Stimulated activated CD4-positive, alpha-beta T cell treated with anti-CD3 and anti-CD28 coated beads, Interleukin-15, amount 100 ng/mL, for 1 hour (primary cell): ENCODE measurements around the gene P2RY1.
A peak's percentile ranks its signal among the peaks of the same experiment; 100 is the strongest.

Experiments used
- DNase-seq, 2 donors: peaks; one replicate each; pipeline ENCODE4 v3.0.0-alpha.2; 2020; ENCODE audit warnings: low read depth in 1 of 2, low spot score in 1 of 2

The P2RY1 gene, protein sequence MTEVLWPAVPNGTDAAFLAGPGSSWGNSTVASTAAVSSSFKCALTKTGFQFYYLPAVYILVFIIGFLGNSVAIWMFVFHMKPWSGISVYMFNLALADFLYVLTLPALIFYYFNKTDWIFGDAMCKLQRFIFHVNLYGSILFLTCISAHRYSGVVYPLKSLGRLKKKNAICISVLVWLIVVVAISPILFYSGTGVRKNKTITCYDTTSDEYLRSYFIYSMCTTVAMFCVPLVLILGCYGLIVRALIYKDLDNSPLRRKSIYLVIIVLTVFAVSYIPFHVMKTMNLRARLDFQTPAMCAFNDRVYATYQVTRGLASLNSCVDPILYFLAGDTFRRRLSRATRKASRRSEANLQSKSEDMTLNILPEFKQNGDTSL

GRCh38 chr3:152834776-152835600 lies at the start of gene P2RY1:
TSS of gene P2RY1 (plus strand) at chr3:152835131. CDS start at chr3:152835783, 652 bp downstream.
- peak in 1 of 2 donors; percentile 3 for DNase-seq

DNA sequence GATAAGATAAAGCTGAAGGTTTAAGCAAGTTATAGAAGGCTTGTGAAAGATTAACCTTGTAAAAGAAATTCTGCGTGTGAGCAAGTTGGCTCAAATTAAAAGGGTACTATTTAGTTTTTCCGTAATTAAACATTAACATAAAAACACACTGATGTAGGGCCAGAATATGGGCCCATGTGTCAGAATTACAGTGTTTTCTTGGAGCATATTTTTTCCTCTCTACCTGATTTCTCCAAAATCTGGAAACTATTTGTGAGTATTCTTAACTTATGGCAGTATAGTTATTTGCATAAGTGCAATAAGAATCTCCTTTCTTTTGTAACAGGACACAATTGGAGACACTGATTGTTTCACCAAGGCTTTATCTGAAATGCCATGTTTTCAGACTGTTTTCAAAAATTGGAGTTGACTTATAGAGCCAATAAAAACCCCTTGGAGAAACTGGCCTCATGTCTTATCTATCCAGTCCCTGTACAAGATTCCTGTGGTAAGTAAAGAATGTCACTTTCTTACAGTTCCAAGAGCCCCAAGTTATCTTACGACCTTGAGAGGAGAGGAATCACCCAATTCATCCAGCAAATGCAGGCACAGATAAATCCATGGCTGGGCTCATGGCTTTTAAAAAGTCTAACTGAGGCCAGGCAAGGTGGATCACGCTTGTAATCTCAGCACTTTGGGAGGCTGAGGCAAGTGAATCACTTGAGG lies 47.8 kb upstream of the P2RY1 start:
- no peak for DNase-seq

- no peak for DNase-seq
These were observed 44.1 kb upstream of the P2RY1 start for GRCh38 chr3:152790651-152791387.

DNA sequence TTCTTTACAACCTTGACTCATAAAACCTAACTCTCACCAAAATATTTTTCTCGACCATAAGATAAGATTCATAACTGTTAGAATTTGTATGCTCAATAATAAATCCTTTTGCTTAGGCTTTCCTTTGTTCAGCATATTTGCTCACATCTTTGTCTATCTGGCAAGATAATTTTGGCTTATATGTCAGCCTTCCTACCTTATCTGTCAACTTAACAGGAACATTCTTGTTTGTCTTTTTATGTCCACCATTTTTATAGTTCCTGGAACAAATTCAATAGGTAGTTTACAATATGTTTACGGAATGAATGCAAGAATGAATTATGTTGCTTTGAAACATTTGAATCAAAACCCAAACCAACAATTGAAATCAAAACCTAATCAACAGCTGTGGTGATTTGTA lies 41.0 kb upstream of the P2RY1 start:
- DNase-seq, result no peak

DNA sequence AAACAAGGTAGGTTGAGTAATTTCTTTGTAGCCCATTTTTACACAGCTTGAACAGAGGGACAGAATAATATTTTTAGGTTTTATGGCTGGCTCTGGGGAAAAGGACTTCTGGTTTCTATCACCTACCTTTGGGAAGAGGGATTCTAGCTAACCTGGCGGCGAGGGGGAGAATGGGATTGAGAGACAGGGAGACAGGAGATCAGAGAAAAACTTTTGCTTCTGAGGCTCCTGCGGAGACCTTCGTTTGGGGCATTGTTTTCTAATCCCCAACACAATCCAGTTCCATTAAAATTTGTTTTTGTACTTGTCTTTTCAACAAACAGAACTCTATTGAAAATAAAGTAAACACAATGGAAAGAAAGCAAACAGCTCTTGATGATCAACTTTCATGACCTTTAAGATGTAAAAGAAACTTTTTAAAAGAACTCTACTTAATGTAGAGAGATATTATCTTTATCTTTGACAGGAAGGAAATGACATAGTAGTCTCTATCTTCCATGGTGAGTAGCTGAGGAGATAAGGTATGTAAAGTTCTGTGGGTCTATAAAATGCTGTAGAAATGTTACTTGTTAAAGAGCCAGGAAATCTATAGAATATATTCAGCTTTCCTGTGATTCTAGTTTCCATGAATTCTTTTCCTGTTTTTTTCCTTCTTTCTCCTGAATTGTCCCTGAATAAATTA lies 37.0 kb upstream of the P2RY1 start:
- no peak for DNase-seq

GRCh38 chr3:152811974-152812760 lies 22.8 kb upstream of the P2RY1 start:
- DNase-seq, result no peak

DNA sequence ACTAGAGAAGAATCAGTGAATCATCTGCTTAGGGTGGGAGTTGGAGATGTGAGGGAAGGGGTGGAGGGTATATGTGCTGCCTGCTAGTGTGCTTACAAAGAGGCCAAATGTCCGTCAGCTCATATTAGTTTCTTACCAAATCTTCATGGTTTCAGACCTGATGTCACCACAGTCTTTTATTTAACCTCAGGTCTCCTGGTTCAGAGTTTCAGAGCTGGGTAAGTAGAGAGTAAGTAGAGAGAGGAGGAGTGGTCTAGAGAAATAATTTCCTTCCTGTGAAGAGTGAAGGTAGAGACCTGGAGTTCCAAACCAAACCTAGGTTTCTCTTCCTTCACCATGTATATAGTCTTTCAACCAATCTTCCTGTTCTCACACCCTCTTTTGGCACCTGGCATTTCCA lies 17.5 kb upstream of the P2RY1 start:
- DNase-seq, result no peak

- DNase-seq, result no peak
These were observed 16.9 kb upstream of the P2RY1 start for GRCh38 chr3:152818027-152818426.

DNA sequence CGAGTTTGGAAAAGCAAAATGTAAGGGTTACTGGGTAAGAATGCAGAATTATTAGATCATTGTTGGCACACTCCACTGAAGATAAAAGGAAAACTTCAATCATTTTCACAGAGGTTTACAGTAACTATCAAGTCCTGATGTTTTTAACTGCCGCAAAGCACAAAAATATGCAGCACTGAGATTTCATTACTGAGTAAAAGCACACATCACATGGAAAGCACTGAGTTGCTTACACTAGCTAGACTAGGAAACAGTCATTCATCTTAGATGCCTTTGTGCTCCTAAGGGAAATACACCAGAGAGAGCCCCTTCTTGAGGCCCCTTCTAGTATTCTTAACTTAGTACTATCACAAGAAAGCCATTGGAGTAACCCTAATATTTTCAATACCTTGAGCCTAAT lies 11.8 kb upstream of the P2RY1 start:
- no peak for DNase-seq

DNA sequence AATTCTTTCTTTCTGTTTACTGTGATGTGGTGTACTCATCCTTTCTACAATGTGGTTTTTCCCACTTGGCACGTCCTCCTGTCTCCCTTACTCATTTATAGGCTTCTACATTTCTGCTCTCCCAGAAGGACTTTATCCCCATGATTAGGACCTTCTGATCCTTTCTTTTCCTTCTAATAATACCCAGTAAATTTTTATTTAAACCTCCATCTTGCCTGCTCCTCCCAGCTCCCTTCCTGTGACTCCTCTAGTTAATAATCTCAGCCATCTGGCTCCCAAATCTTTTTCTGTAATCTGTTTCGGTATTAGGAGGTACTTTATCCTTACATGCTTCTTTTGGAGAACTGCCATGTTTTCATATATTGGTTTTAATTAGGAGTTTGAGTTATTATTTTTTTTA lies 11.2 kb upstream of the P2RY1 start:
- no peak for DNase-seq

GRCh38 chr3:152825566-152825965 lies 9.4 kb upstream of the P2RY1 start:
- DNase-seq, result no peak

GRCh38 chr3:152826476-152826875 lies 8.5 kb upstream of the P2RY1 start:
- DNase-seq, result no peak

GRCh38 chr3:152827313-152827712 lies 7.6 kb upstream of the P2RY1 start:
- DNase-seq, result no peak

DNA sequence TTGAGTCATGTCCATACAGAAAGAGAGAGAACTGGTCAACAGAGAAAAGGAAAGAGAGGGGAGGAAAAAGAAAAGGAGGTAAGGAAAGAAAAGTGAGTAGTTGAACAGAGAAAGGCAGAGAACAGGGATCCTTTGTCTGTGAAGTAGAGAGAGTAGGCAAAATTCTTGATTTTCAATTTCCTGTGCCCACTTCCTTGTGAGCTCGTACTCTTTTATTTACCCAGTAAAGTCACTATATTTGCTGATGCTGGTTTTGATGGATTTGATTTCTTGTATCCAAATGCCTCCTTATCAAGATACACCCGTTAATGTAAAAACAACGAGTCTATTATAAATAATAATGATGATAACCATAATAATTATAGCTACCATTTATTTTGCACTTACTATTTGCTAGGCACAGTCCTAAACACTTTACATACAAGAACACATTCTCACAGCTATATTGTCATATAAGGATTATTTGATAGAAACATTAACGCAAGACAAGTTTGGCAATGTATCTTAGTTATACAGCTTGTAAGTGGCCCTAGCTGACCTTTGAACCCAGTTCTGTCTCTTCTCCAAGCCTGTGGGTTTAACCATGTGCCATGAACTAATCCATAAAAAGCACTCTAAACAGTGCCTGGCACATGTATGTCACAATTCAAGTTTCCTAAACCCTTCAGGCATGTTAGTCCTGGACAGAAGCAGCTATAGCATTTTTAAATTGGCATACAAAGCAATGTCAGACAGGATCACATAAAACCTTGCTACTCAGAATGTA lies 6.7 kb upstream of the P2RY1 start:
- no peak for DNase-seq

DNA sequence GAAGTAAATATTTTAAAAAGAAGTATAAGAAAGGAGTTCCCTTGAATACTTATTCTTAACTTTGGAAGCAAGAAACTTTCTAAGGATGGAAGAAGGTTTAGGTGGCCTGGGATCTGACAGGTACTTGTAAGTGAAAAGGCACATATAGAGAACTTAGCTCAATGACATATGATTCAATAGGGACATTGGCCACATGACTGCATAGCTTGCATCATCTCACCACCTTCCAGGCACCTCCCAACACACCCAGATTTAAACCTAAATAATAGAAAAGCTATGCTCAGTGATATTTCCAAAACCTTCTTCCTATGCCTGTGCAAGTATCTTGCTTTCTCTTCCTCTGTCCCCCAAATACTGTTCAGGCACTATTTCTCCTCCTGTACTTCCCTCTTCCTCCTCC lies 4.7 kb upstream of the P2RY1 start:
- DNase-seq, result no peak

GRCh38 chr3:152832046-152832445 lies 2.9 kb upstream of the P2RY1 start:
- DNase-seq, result no peak

DNA sequence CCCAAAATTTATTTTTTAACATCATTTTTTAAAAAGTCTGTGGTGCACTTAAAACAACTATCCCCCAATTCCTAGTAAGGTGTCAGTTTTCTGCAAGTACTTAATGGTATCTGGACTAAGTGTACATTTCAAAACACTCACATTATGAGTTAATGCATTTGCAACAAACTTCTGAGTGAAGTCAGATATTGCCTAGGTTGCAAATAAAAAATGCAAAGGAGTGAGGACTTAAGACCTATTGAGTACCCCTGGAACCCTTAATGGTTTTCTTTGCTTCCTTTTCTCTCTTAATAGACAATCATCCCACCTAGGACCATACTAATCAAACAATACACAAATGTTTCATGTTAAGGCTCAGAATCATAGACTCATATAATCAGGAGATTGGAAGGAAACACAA lies 1.8 kb upstream of the P2RY1 start:
- DNase-seq, result no peak

GRCh38 chr3:152834191-152834775 lies 648 bp upstream of the P2RY1 start:
- no peak for DNase-seq
